HG03342 (cell line): ENCODE measurements around the gene SH3BGRL2.
A peak's percentile ranks its signal among the peaks of the same experiment; 100 is the strongest.

Source experiments
- ATAC-seq: cut with Tn5 transposase; IDR thresholded peaks from one replicate; pipeline ENCODE4 v1.9.1; 2021; ENCODE audit warnings: mild to moderate bottlenecking, moderate library complexity; ENCODE audit not compliant: unreplicated experiment

The SH3BGRL2 gene

GRCh38 chr6:79694623-79695343 lies 63.7 kb downstream of the SH3BGRL2 start:
- no peak for ATAC-seq

GRCh38 chr6:79697430-79697829 lies 66.3 kb downstream of the SH3BGRL2 start:
- no peak for ATAC-seq

GRCh38 chr6:79699606-79700005 lies 68.5 kb downstream of the SH3BGRL2 start:
- no peak for ATAC-seq

GRCh38 chr6:79702691-79703090 lies 71.6 kb downstream of the SH3BGRL2 start:
- ATAC-seq: no peak

GRCh38 chr6:79704200-79704599 lies 73.1 kb downstream of the SH3BGRL2 start:
- no peak for ATAC-seq

- ATAC-seq: no peak
Observed at GRCh38 chr6:79705456-79705995, 74.4 kb downstream of the SH3BGRL2 start.

GRCh38 chr6:79706527-79706926 lies 75.4 kb downstream of the SH3BGRL2 start:
- ATAC-seq: no peak

- ATAC-seq: no peak
Observed at GRCh38 chr6:79707621-79708020, 76.5 kb downstream of the SH3BGRL2 start.

GRCh38 chr6:79708095-79708791 lies 77.1 kb downstream of the SH3BGRL2 start:
- no peak for ATAC-seq

- ATAC-seq: no peak
Observed at GRCh38 chr6:79710127-79710526, 79.0 kb downstream of the SH3BGRL2 start.

GRCh38 chr6:79711167-79711566 lies 80.0 kb downstream of the SH3BGRL2 start:
- no peak for ATAC-seq

- ATAC-seq: no peak
Observed at GRCh38 chr6:79712144-79712543, 81.0 kb downstream of the SH3BGRL2 start.

- no peak for ATAC-seq
Observed at GRCh38 chr6:79712616-79713135, 81.5 kb downstream of the SH3BGRL2 start.

- ATAC-seq: peak; percentile 76
Observed at GRCh38 chr6:79713701-79714322, 82.7 kb downstream of the SH3BGRL2 start.

GRCh38 chr6:79717989-79718388 lies 86.9 kb downstream of the SH3BGRL2 start:
- no peak for ATAC-seq

- no peak for ATAC-seq
Observed at GRCh38 chr6:79718509-79719247, 87.5 kb downstream of the SH3BGRL2 start.

GRCh38 chr6:79719248-79719960 lies 88.3 kb downstream of the SH3BGRL2 start:
- ATAC-seq: no peak

GRCh38 chr6:79724816-79725215 lies 93.7 kb downstream of the SH3BGRL2 start:
- ATAC-seq: no peak

- ATAC-seq: no peak
Observed at GRCh38 chr6:79731471-79731870, 100.3 kb downstream of the SH3BGRL2 start.

- no peak for ATAC-seq
Observed at GRCh38 chr6:79733388-79733787, 102.3 kb downstream of the SH3BGRL2 start.
